Measurements from ENCODE around the gene SLC9A9. TPM values are rescaled to one million over a fixed set of nuclear protein-coding genes. Genes with fewer than 3 reads are reported as not detected.

SLC9A9 gene
- total and polyA plus RNA-seq, 7 donors = 1.3 to 5.4 (median 2.9) TPM

GRCh38 chr3:143837076-143837475, 11.2 kb downstream of the SLC9A9 start:
- ATAC-seq (no peak), DNase-seq (no peak)
- H3K36me3 ChIP-seq (ENCODE audit: insufficient read depth in 1 of 2, low read depth in 1 of 2) = no peaks in the 10 kb centered on the region
- H3K9me3 ChIP-seq = no peaks in the 10 kb centered on the region
- intact Hi-C loops (cut with DNase I) = no loop called here
- H3K27ac ChIP-seq = no peak overlapping the region
- WGBS, 3 donors = 95 to 96% (median 95%) methylated on average over 1 of the region's 1 CpG
- H3K27me3 ChIP-seq (ENCODE audit: insufficient read depth in 3 of 3, low read length in 2 of 3) = no peaks in the 10 kb centered on the region
- TF ChIP-seq, protein P1, sequence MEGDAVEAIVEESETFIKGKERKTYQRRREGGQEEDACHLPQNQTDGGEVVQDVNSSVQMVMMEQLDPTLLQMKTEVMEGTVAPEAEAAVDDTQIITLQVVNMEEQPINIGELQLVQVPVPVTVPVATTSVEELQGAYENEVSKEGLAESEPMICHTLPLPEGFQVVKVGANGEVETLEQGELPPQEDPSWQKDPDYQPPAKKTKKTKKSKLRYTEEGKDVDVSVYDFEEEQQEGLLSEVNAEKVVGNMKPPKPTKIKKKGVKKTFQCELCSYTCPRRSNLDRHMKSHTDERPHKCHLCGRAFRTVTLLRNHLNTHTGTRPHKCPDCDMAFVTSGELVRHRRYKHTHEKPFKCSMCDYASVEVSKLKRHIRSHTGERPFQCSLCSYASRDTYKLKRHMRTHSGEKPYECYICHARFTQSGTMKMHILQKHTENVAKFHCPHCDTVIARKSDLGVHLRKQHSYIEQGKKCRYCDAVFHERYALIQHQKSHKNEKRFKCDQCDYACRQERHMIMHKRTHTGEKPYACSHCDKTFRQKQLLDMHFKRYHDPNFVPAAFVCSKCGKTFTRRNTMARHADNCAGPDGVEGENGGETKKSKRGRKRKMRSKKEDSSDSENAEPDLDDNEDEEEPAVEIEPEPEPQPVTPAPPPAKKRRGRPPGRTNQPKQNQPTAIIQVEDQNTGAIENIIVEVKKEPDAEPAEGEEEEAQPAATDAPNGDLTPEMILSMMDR (IDR thresholded peaks at IDR 0.05) = no peak
- no peaks in the 10 kb centered on the region for H3K4me1 ChIP-seq
- no peak overlapping the region for H3K4me3 ChIP-seq

GRCh38 chr3:143835312-143835711, 13.0 kb downstream of the SLC9A9 start:
- TF ChIP-seq, protein P1 (IDR thresholded peaks at IDR 0.05) = no peak
- DNase-seq (no peak), ATAC-seq (no peak)
- intact Hi-C loops (cut with DNase I) = no loop called here
- Histone ChIP-seq H3K27ac (no peak overlapping the region), H3K27me3 (ENCODE audit: insufficient read depth in 3 of 3, low read length in 2 of 3) (no peaks in the 10 kb centered on the region), H3K4me1 (no peaks in the 10 kb centered on the region), H3K9me3 (no peaks in the 10 kb centered on the region), H3K36me3 (ENCODE audit: insufficient read depth in 1 of 2, low read depth in 1 of 2) (no peaks in the 10 kb centered on the region), H3K4me3 (no peak overlapping the region)
- WGBS, 3 donors = 47 to 53% (median 51%) methylated on average over 2 of the region's 2 CpGs

GRCh38 chr3:143832433-143832832, 15.8 kb downstream of the SLC9A9 start:
- no peaks in the 10 kb centered on the region for H3K9me3 ChIP-seq
- intact Hi-C loops (cut with DNase I) = no loop called here
- no peaks in the 10 kb centered on the region for H3K27me3 ChIP-seq (ENCODE audit: insufficient read depth in 3 of 3, low read length in 2 of 3)
- no peaks in the 10 kb centered on the region for H3K4me1 ChIP-seq
- DNase-seq = no peak
- no peak overlapping the region for H3K4me3 ChIP-seq
- peak in 1 of 4 donors; percentile 21 for ATAC-seq
- no peak overlapping the region for H3K27ac ChIP-seq
- no peaks in the 10 kb centered on the region for H3K36me3 ChIP-seq (ENCODE audit: insufficient read depth in 1 of 2, low read depth in 1 of 2)
- TF ChIP-seq, protein P1 (IDR thresholded peaks at IDR 0.05) = no peak

DNA sequence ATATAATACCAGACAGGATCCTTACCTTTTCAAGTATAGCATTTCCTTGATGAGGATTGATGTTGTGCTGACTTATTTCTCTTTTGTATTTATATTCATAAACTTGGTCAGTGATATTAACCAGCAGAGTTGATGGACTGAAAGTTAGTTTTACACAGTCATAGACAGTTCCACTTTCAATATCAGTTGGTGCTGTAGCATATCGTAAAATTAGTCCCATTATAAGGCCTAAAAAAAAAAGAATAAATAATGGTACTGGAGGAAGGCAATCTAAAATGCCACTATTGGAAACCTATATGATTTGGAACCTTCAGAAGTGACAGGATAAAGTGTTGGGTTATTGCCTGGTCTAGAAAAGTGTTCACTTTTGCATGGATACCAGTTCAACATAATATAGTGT, 16.3 kb downstream of the SLC9A9 start:
- Histone ChIP-seq H3K4me1 (no peaks in the 10 kb centered on the region), H3K36me3 (ENCODE audit: insufficient read depth in 1 of 2, low read depth in 1 of 2) (no peaks in the 10 kb centered on the region), H3K4me3 (no peak overlapping the region), H3K27me3 (ENCODE audit: insufficient read depth in 3 of 3, low read length in 2 of 3) (no peaks in the 10 kb centered on the region), H3K27ac (no peak overlapping the region), H3K9me3 (no peaks in the 10 kb centered on the region)
- ATAC-seq (no peak), DNase-seq (no peak)
- TF ChIP-seq, protein P1 (IDR thresholded peaks at IDR 0.05) = no peak
- WGBS, 3 donors = 91 to 95% (median 91%) methylated on average over 1 of the region's 1 CpG
- intact Hi-C loops (cut with DNase I) = no loop called here

GRCh38 chr3:143831208-143831607, 17.1 kb downstream of the SLC9A9 start:
- no peaks in the 10 kb centered on the region for H3K9me3 ChIP-seq
- H3K36me3 ChIP-seq (ENCODE audit: insufficient read depth in 1 of 2, low read depth in 1 of 2) = no peaks in the 10 kb centered on the region
- ATAC-seq (peak in 1 of 4 donors; percentile 32), DNase-seq (no peak)
- H3K27me3 ChIP-seq (ENCODE audit: insufficient read depth in 3 of 3, low read length in 2 of 3) = no peaks in the 10 kb centered on the region
- TF ChIP-seq, protein P1 (IDR thresholded peaks at IDR 0.05) = no peak
- intact Hi-C loops (cut with DNase I) = no loop called here
- no peaks in the 10 kb centered on the region for H3K4me1 ChIP-seq
- 1 to 3% (median 1%) methylated on average over 2 of the region's 2 CpGs for WGBS, 3 donors
- no peak overlapping the region for H3K27ac ChIP-seq
- no peak overlapping the region for H3K4me3 ChIP-seq

Data from psoas muscle (tissue), 8 donors.